HEK293 (cell line): Measurements from ENCODE around the gene NIT2.

Experiments used
- BCL11B ChIP-seq: fragments of 450-650 bp; formaldehyde crosslinking; IDR thresholded peaks from 2 replicates; pipeline ENCODE4 v1.5.1; 2016; ENCODE audit warnings: low read depth, missing biosample characterization, missing genetic modification characterization
- INSM2 ChIP-seq: fragments of 450-650 bp; formaldehyde crosslinking; IDR thresholded peaks from 2 replicates; pipeline ENCODE4 v1.5.1; 2016; ENCODE audit warnings: missing biosample characterization, missing genetic modification characterization
- OVOL3 ChIP-seq: fragments of 450-650 bp; formaldehyde crosslinking; IDR thresholded peaks from 2 replicates; pipeline ENCODE4 v1.5.1; 2016; ENCODE audit warnings: missing biosample characterization, missing genetic modification characterization
- PATZ1 ChIP-seq: fragments of 450-650 bp; formaldehyde crosslinking; IDR thresholded peaks from 2 replicates; pipeline ENCODE4 v1.5.1; 2016; ENCODE audit warnings: missing biosample characterization, missing genetic modification characterization
- REST ChIP-seq: fragments of 450-650 bp; formaldehyde crosslinking; IDR thresholded peaks from 2 replicates; pipeline ENCODE4 v1.5.1; 2016; ENCODE audit warnings: missing biosample characterization, missing genetic modification characterization
- SP3 ChIP-seq: fragments of 450-650 bp; formaldehyde crosslinking; IDR thresholded peaks from 2 replicates; pipeline ENCODE4 v1.5.1; 2016; ENCODE audit warnings: missing biosample characterization, missing genetic modification characterization
- SP7 ChIP-seq: fragments of 450-650 bp; formaldehyde crosslinking; IDR thresholded peaks from 2 replicates; pipeline ENCODE4 v1.5.1; 2016; ENCODE audit warnings: missing biosample characterization, missing genetic modification characterization
- ZBTB17 ChIP-seq: fragments of 450-650 bp; formaldehyde crosslinking; IDR thresholded peaks from 2 replicates; pipeline ENCODE4 v1.5.1; 2016; ENCODE audit warnings: missing biosample characterization, missing genetic modification characterization
- ZNF404 ChIP-seq: fragments of 450-650 bp; formaldehyde crosslinking; IDR thresholded peaks from 2 replicates; pipeline ENCODE4 v1.5.1; 2017; ENCODE audit warnings: missing biosample characterization, missing genetic modification characterization
- ZNF426 ChIP-seq: fragments of 450-650 bp; formaldehyde crosslinking; IDR thresholded peaks from 2 replicates; pipeline ENCODE4 v1.5.1; 2017; ENCODE audit warnings: missing biosample characterization, missing genetic modification characterization, mild to moderate bottlenecking, inconsistent platforms, moderate library complexity
- ZNF548 ChIP-seq: fragments of 450-650 bp; formaldehyde crosslinking; IDR thresholded peaks from 2 replicates; pipeline ENCODE4 v1.5.1; 2016; ENCODE audit warnings: missing biosample characterization, missing genetic modification characterization
- ZNF596 ChIP-seq: fragments of 450-650 bp; IDR thresholded peaks from 2 replicates; pipeline ENCODE4 v1.5.0; 2018; ENCODE audit warnings: missing biosample characterization, mild to moderate bottlenecking, missing genetic modification characterization, moderate library complexity
- ZNF610 ChIP-seq: fragments of 450-650 bp; formaldehyde crosslinking; IDR thresholded peaks from 2 replicates; pipeline ENCODE4 v1.5.1; 2016; ENCODE audit warnings: missing biosample characterization, missing genetic modification characterization, borderline replicate concordance
- ZNF660 ChIP-seq: fragments of 450-650 bp; IDR thresholded peaks from 2 replicates; pipeline ENCODE4 v1.5.1; 2018; ENCODE audit warnings: missing biosample characterization, mild to moderate bottlenecking, missing genetic modification characterization
- TF ChIP-seq, protein P1 (sequence below): fragments of 450-650 bp; formaldehyde crosslinking; IDR thresholded peaks from 2 replicates; pipeline ENCODE4 v1.5.1; 2016; ENCODE audit warnings: missing biosample characterization, missing genetic modification characterization
- TF ChIP-seq, protein P2 (sequence below): fragments of 450-650 bp; formaldehyde crosslinking; IDR thresholded peaks from 2 replicates; pipeline ENCODE4 v1.5.1; 2016; ENCODE audit warnings: missing biosample characterization, missing genetic modification characterization
- TF ChIP-seq, protein P3 (sequence below): fragments of 450-650 bp; formaldehyde crosslinking; IDR thresholded peaks from 2 replicates; pipeline ENCODE4; 2016; ENCODE audit warnings: missing biosample characterization, missing genetic modification characterization
- TF ChIP-seq, protein P4 (sequence below): fragments of 450-650 bp; formaldehyde crosslinking; IDR thresholded peaks from 2 replicates; pipeline ENCODE4 v1.5.1; 2016; ENCODE audit warnings: missing biosample characterization, missing genetic modification characterization
- TF ChIP-seq, protein P5 (sequence below): fragments of 450-650 bp; formaldehyde crosslinking; IDR thresholded peaks from 2 replicates; pipeline ENCODE4 v1.5.1; 2016; ENCODE audit warnings: missing biosample characterization, missing genetic modification characterization

NIT2 gene

DNA sequence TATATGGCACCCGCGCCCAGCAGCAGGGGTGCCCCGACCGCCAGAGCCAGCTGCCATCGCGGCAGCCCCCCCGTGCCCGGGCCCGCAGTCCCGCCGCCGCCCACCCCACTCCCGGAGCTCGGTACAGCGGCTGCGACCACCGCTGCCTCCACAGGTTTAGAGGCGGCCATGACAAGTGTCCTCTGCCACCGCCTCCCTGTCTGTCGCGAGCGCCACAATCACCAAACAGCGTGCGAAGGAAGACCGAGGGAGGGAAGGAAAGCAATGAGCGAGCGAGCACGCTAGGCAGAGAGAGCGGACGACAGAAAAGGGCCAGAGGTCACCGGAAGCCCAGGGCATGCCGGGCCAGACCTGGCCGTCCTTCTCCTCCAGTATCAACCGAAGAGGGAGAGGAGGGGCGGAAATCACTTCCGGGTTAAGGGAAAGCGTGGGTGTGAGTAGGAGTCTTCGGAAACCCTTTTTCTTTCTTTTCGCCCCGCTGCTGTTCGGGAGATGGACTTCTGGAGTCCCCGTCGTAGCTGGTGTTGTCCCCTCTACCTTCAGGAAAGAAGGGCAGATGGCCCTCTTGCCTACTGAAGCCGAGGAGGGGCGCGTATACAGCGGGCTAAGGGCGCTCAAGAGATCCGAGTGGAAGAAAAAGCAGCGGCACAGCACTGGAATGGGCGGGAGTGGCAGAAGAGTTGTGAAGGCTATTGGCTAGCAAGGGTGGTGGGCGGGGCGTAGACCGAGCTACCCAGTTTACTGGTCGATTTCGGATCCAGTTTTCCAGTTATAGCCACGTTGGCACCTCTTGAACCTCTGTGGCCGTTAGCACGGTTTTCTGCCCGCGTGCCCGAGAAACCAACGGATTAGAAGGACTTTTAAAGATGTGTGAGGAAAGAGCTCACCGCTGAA is 66.5 kb downstream of the NIT2 start, which contains the start of the genes LNP1 and TOMM70 (continued):
- TF ChIP-seq, protein P1, sequence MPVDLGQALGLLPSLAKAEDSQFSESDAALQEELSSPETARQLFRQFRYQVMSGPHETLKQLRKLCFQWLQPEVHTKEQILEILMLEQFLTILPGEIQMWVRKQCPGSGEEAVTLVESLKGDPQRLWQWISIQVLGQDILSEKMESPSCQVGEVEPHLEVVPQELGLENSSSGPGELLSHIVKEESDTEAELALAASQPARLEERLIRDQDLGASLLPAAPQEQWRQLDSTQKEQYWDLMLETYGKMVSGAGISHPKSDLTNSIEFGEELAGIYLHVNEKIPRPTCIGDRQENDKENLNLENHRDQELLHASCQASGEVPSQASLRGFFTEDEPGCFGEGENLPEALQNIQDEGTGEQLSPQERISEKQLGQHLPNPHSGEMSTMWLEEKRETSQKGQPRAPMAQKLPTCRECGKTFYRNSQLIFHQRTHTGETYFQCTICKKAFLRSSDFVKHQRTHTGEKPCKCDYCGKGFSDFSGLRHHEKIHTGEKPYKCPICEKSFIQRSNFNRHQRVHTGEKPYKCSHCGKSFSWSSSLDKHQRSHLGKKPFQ (tag by site-specific recombination) = peak; percentile 76
- TF ChIP-seq, protein P2, sequence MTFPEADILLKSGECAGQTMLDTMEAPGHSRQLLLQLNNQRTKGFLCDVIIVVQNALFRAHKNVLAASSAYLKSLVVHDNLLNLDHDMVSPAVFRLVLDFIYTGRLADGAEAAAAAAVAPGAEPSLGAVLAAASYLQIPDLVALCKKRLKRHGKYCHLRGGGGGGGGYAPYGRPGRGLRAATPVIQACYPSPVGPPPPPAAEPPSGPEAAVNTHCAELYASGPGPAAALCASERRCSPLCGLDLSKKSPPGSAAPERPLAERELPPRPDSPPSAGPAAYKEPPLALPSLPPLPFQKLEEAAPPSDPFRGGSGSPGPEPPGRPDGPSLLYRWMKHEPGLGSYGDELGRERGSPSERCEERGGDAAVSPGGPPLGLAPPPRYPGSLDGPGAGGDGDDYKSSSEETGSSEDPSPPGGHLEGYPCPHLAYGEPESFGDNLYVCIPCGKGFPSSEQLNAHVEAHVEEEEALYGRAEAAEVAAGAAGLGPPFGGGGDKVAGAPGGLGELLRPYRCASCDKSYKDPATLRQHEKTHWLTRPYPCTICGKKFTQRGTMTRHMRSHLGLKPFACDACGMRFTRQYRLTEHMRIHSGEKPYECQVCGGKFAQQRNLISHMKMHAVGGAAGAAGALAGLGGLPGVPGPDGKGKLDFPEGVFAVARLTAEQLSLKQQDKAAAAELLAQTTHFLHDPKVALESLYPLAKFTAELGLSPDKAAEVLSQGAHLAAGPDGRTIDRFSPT (tag by site-specific recombination) = 0 out of 2 replicates have a peak, but pooled peaks have one; percentile 68
- TF ChIP-seq ZNF596 (tag by site-specific recombination) = peak; percentile 76; the same call in 1 of the 2 replicates
- 0 out of 2 replicates have a peak, but pooled peaks have one; percentile 38 for TF ChIP-seq PATZ1 (tag by site-specific recombination)
- TF ChIP-seq SP3 (tag by site-specific recombination) = peak; percentile 76
- no peak for TF ChIP-seq ZNF404 (tag by site-specific recombination)
- TF ChIP-seq SP7 (tag by site-specific recombination) = peak; percentile 56; the same call in 1 of the 2 replicates
- TF ChIP-seq, protein P3, sequence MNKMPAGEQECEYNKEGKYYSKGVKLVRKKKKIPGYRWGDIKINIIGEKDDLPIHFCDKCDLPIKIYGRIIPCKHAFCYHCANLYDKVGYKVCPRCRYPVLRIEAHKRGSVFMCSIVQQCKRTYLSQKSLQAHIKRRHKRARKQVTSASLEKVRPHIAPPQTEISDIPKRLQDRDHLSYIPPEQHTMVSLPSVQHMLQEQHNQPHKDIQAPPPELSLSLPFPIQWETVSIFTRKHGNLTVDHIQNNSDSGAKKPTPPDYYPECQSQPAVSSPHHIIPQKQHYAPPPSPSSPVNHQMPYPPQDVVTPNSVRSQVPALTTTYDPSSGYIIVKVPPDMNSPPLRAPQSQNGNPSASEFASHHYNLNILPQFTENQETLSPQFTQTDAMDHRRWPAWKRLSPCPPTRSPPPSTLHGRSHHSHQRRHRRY (tag by site-specific recombination) = no peak
- TF ChIP-seq BCL11B (tag by site-specific recombination) = peak; percentile 93
- peak; percentile 94 for TF ChIP-seq ZBTB17 (tag by site-specific recombination)
- TF ChIP-seq, protein P4, sequence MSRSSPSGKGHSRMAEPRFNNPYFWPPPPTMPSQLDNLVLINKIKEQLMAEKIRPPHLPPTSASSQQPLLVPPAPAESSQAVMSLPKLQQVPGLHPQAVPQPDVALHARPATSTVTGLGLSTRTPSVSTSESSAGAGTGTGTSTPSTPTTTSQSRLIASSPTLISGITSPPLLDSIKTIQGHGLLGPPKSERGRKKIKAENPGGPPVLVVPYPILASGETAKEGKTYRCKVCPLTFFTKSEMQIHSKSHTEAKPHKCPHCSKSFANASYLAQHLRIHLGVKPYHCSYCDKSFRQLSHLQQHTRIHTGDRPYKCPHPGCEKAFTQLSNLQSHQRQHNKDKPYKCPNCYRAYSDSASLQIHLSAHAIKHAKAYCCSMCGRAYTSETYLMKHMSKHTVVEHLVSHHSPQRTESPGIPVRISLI = peak; percentile 67; the same call in 1 of the 2 replicates
- 0 out of 2 replicates have a peak, but pooled peaks have one; percentile 18 for TF ChIP-seq INSM2 (tag by site-specific recombination)
- TF ChIP-seq ZNF548 = no peak
- no peak for TF ChIP-seq OVOL3 (tag by site-specific recombination)
- TF ChIP-seq, protein P5, sequence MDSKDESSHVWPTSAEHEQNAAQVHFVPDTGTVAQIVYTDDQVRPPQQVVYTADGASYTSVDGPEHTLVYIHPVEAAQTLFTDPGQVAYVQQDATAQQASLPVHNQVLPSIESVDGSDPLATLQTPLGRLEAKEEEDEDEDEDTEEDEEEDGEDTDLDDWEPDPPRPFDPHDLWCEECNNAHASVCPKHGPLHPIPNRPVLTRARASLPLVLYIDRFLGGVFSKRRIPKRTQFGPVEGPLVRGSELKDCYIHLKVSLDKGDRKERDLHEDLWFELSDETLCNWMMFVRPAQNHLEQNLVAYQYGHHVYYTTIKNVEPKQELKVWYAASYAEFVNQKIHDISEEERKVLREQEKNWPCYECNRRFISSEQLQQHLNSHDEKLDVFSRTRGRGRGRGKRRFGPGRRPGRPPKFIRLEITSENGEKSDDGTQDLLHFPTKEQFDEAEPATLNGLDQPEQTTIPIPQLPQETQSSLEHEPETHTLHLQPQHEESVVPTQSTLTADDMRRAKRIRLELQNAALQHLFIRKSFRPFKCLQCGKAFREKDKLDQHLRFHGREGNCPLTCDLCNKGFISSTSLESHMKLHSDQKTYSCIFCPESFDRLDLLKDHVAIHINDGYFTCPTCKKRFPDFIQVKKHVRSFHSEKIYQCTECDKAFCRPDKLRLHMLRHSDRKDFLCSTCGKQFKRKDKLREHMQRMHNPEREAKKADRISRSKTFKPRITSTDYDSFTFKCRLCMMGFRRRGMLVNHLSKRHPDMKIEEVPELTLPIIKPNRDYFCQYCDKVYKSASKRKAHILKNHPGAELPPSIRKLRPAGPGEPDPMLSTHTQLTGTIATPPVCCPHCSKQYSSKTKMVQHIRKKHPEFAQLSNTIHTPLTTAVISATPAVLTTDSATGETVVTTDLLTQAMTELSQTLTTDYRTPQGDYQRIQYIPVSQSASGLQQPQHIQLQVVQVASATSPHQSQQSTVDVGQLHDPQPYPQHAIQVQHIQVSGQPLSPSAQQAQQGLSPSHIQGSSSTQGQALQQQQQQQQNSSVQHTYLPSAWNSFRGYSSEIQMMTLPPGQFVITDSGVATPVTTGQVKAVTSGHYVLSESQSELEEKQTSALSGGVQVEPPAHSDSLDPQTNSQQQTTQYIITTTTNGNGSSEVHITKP (tag by site-specific recombination) = peak; percentile 33; the same call in 1 of the 2 replicates
- TF ChIP-seq REST (tag by site-specific recombination) = no peak
- TF ChIP-seq ZNF660 = peak; percentile 43
- TF ChIP-seq ZNF426 (tag by site-specific recombination) = no peak
- no peak for TF ChIP-seq ZNF610 (tag by site-specific recombination)
